Uterus (tissue), 4 donors: ENCODE measurements around the gene TTI1. TPM values are rescaled to one million over a fixed set of nuclear protein-coding genes. Genes with fewer than 3 reads are reported as not detected.

Experiments used
- DNase-seq, 2 donors: peaks; one replicate each; pipeline ENCODE4 v3.0.0-alpha.2; 2019 to 2020
- H3K27ac ChIP-seq, 2 donors: fragments of 200-600 bp; sonication (generic); 1 replicate in 1 of 2; 2 replicates in 1 of 2; pipeline ENCODE4 v1.5.1; 2016 to 2018
- H3K27me3 ChIP-seq, 2 donors: fragments of 200-600 bp; sonication (generic); one replicate each; pipeline ENCODE4 v1.5.1; 2018 to 2019; ENCODE audit warnings: control low read depth in 1 of 2
- H3K36me3 ChIP-seq, 2 donors: fragments of 200-600 bp; sonication (generic); one replicate each; pipeline ENCODE4 v1.5.1; 2019; ENCODE audit warnings: control low read depth in 1 of 2
- H3K4me1 ChIP-seq, 2 donors: fragments of 200-600 bp; sonication (generic); one replicate each; pipeline ENCODE4 v1.5.1; 2018 to 2019; ENCODE audit warnings: control low read depth in 1 of 2
- H3K4me3 ChIP-seq, 2 donors: fragments of 200-600 bp; sonication (generic); 1 replicate in 1 of 2; 2 replicates in 1 of 2; pipeline ENCODE4 v1.5.1; 2018 to 2019; ENCODE audit warnings: mild to moderate bottlenecking in 1 of 2
- H3K9me3 ChIP-seq, 2 donors: fragments of 200-600 bp; sonication (generic); one replicate each; pipeline ENCODE4 v1.5.1; 2019; ENCODE audit warnings: control low read depth in 1 of 2
- CTCF ChIP-seq, 4 experiments: fragments of 200-600 bp in 2 of 4; fragments of 450-650 bp in 2 of 4; sonication (generic) in 2 of 4; IDR thresholded peaks; one replicate each; pipeline ENCODE4 v1.5.1; 2016 to 2019; ENCODE audit warnings: antibody characterized with exemption in 4 of 4, mild to moderate bottlenecking in 2 of 4, moderate library complexity in 1 of 4
- POLR2A ChIP-seq, 2 donors: fragments of 450-650 bp; IDR thresholded peaks; one replicate each; pipeline ENCODE4 v1.6.1; 2016; ENCODE audit warnings: antibody characterized with exemption in 2 of 2, mild to moderate bottlenecking in 1 of 2, moderate library complexity in 1 of 2
- intact Hi-C: fragments of 100-400 bp; cut with DNase I; formaldehyde crosslinking; loops from one replicate; pipeline ENCODE4 v1.15.1; 2023; ENCODE audit warnings: low total_unique reads
- total RNA-seq, 4 donors: library from RNA; depleted of rRNA in 3 of 4; stranded (reverse); fragments of >200 nt in 3 of 4; gene quantifications; one replicate each; pipeline versions ENCODE4 v1.1.0 to v1.2.4, GENCODE V29; 2014 to 2023
- donor health status: DM: yes; HTN: yes; CAD: no.

The TTI1 gene
- total RNA-seq, 4 donors from 2014 or later: 5.3 to 33.2 (median 24.4) TPM

GRCh38 chr20:38067717-38068365, 34.6 kb upstream of the TTI1 start:
- H3K36me3 ChIP-seq: no peaks in the 10 kb centered on the region
- H3K4me1 ChIP-seq: peaks cover 0 to 9% of the 10 kb centered on the region in 2 donors
- H3K27ac ChIP-seq: peak overlapping the region; percentile 37 to 56
- no peak overlapping the region for H3K4me3 ChIP-seq
- no peaks in the 10 kb centered on the region for H3K9me3 ChIP-seq
- TF ChIP-seq POLR2A (IDR thresholded peaks at IDR 0.05) (no peak), CTCF (IDR thresholded peaks at IDR 0.05) (no peak)
- intact Hi-C loops: no loop called here
- no peaks in the 10 kb centered on the region for H3K27me3 ChIP-seq
- no peak for DNase-seq

- no peaks in the 10 kb centered on the region for H3K9me3 ChIP-seq
- DNase-seq: no peak
- H3K4me1 ChIP-seq: peaks cover 0 to 9% of the 10 kb centered on the region in 2 donors
- intact Hi-C loops: no loop called here
- TF ChIP-seq POLR2A (IDR thresholded peaks at IDR 0.05) (no peak), CTCF (IDR thresholded peaks at IDR 0.05) (no peak)
- H3K27ac ChIP-seq: peak overlapping the region; percentile 37 to 56
- H3K4me3 ChIP-seq: no peak overlapping the region
- no peaks in the 10 kb centered on the region for H3K27me3 ChIP-seq
- H3K36me3 ChIP-seq: no peaks in the 10 kb centered on the region
Measured at GRCh38 chr20:38066969-38067716, 33.9 kb upstream of the TTI1 start.

- intact Hi-C loops: no loop called here
- TF ChIP-seq POLR2A (IDR thresholded peaks at IDR 0.05): no peak
- TF ChIP-seq CTCF (IDR thresholded peaks at IDR 0.05): no peak
- peak; percentile 46 to 59 for DNase-seq
Measured at GRCh38 chr20:38065764-38066375, 32.6 kb upstream of the TTI1 start.

GRCh38 chr20:38063911-38064530, 30.8 kb upstream of the TTI1 start:
- intact Hi-C loops: no loop called here

More at GRCh38 chr20:38065764-38066375, 32.6 kb upstream of the TTI1 start:
- Histone ChIP-seq H3K27ac (peak overlapping the region; percentile 37 to 56), H3K4me1 (peaks cover 0 to 9% of the 10 kb centered on the region in 2 donors), H3K4me3 (no peak overlapping the region), H3K27me3 (no peaks in the 10 kb centered on the region), H3K9me3 (no peaks in the 10 kb centered on the region), H3K36me3 (no peaks in the 10 kb centered on the region)

More at GRCh38 chr20:38063911-38064530, 30.8 kb upstream of the TTI1 start:
- no peaks in the 10 kb centered on the region for H3K36me3 ChIP-seq
- no peak overlapping the region for H3K4me3 ChIP-seq
- peak overlapping the region in 1 of 2 donors; percentile 11 for H3K27ac ChIP-seq
- no peak for DNase-seq
- peaks cover 0 to 9% of the 10 kb centered on the region in 2 donors for H3K4me1 ChIP-seq
- no peaks in the 10 kb centered on the region for H3K9me3 ChIP-seq
- H3K27me3 ChIP-seq: no peaks in the 10 kb centered on the region
- no peak for TF ChIP-seq CTCF (IDR thresholded peaks at IDR 0.05)
- TF ChIP-seq POLR2A (IDR thresholded peaks at IDR 0.05): no peak
